ENCODE measurements around the gene BACH2.

BACH2 gene

DNA sequence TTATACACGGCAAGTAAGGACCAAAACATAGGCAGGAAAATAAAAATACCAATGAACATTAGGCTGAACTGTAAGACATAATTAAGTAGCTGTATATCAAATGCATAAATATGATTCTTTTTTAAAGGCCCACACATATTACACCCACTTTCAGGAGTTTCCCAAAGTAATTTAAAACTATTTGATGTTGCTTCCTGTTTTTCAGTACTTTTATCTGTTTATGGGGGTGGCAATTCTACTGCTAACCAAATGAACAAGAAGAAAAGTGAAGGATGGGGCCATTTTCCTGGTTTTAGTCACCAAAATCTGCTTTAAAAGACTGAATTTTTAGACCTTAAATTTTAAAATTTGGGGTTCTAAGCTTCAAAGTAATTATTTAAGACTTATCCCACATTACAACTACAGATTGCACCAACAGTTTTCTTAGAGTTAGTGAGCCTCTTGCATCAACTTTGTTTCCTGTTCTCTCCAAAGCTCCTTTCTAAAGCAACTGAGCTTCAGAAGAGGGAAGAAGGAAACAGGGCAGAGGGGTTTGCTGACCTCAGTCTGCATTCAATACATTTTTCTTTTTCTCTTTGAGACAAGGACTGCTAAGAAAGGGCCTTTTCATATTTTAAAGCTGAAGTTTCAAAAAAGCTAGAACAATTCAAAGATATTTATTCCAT lies 191.0 kb downstream of the BACH2 start:
- H3K4me3 ChIP-seq (ENCODE audit: low read depth, low read length): no peak overlapping the region
- TF ChIP-seq, protein P1, sequence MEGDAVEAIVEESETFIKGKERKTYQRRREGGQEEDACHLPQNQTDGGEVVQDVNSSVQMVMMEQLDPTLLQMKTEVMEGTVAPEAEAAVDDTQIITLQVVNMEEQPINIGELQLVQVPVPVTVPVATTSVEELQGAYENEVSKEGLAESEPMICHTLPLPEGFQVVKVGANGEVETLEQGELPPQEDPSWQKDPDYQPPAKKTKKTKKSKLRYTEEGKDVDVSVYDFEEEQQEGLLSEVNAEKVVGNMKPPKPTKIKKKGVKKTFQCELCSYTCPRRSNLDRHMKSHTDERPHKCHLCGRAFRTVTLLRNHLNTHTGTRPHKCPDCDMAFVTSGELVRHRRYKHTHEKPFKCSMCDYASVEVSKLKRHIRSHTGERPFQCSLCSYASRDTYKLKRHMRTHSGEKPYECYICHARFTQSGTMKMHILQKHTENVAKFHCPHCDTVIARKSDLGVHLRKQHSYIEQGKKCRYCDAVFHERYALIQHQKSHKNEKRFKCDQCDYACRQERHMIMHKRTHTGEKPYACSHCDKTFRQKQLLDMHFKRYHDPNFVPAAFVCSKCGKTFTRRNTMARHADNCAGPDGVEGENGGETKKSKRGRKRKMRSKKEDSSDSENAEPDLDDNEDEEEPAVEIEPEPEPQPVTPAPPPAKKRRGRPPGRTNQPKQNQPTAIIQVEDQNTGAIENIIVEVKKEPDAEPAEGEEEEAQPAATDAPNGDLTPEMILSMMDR (IDR thresholded peaks at IDR 0.05; ENCODE audit: insufficient read depth, low read depth, low read length, missing control alignments): no peak
- no peak for DNase-seq (ENCODE audit: low read depth)

DNA sequence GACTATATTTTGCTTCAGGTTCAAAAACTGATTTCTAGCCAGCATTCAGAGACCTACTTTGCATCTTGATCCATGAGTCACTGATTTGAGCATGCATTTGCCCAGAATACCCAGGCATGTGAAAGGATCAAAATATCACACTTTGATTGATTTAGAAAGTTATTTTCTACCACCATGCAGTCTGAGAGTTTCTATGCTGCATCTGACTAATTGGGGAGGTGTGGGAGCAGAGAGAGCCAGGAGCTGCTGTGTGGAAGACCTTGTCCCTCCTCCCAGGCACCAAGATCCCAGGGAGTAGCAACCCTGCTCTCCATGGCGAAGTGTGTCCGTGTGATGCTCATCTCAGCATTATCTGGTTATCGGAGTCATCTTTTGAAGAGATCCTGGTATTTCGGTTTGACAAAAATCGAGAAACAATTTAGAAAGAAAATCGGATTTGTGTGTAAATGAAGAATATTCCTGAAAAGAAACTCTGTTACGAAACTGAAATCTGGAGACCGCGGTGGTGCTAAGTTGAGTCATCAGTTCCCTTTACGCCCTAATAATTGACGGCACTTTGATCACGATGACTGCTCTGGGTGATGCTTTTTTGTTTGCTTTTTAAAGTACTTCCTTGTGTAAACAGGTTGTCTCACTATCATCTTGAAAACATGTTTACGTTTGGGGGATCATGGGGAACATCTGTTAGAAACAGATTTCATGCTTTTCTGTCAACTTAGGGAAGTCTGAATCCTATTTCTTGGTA lies 193.4 kb downstream of the BACH2 start:
- DNase-seq (ENCODE audit: low read depth): peak; percentile 82
- TF ChIP-seq, protein P1 (IDR thresholded peaks at IDR 0.05; ENCODE audit: insufficient read depth, low read depth, low read length, missing control alignments): no peak

DNA sequence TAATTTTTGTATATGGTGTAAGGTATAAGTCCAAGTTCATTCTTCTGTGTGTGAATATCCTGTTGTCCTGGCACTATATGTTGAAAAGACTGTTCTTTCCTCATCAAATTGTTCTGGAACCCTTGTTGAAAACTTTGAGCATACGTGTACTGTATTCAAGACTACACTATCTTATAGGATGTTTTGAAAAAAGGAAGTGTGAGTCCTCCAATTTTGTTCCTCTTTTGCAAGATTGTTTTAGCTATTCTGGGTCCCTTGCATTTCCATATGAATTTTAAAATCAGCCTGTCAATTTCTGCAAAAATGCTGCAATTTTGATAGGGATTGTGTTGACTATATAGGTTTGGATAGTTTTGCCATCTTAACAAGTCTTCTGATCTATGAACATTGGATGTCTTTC lies 195.2 kb downstream of the BACH2 start:
- DNase-seq (ENCODE audit: low read depth): no peak
- TF ChIP-seq, protein P1 (IDR thresholded peaks at IDR 0.05; ENCODE audit: insufficient read depth, low read depth, low read length, missing control alignments): no peak
- no peak overlapping the region for H3K4me3 ChIP-seq (ENCODE audit: low read depth, low read length)

More for the DNA sequence above, 193.4 kb downstream of the BACH2 start:
- peak overlapping the region; percentile 29; the same call in 1 of the 2 replicates for H3K4me3 ChIP-seq (ENCODE audit: low read depth, low read length)

DNA sequence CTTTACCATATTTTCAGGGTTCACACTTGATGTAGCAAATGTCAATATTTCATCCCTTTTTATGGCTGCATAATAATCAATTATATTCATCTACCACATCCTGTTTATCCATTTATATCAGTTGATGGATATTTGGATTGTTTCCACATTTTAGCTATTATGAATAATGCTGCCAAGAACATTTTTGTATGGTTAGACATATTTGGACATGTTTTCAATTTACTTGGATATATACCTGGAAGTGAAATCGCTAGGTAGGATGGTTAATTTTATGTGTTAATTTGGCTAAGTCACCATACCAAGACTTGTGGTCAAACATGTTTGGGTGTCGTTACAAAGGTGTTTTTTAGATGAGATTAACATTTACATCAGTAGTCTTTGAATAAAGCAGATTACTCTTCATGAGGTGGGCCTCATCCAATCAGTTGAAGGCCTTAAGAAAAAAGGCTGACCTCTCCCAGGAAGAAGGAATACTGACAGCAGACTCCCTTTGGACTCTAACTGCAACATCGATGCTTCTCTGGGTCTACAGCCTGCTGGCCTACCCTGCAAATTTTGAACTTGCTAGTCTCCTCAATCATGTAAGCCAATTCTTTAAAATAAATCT lies 196.5 kb downstream of the BACH2 start:
- H3K4me3 ChIP-seq (ENCODE audit: low read depth, low read length): no peak overlapping the region
- DNase-seq (ENCODE audit: low read depth): no peak
- TF ChIP-seq, protein P1 (IDR thresholded peaks at IDR 0.05; ENCODE audit: insufficient read depth, low read depth, low read length, missing control alignments): no peak

DNA sequence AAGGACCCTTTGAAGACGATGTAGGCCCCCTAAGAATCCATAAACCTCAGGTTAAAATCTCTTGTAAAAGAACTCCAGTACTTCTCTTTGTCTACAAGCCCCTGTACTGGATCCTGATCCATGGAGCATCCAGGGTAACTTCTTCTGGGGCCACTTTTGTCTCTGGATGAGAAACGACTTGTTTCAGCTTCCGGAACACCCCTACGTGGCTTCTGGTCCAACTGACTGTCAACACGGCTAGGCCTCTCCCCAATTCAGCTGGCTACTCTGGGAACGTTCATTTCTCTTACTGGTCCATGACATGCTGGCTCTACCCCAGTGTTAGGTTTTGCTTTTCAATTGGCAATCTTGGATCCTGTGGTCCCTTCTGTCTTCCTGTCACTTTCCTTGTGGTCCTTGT lies 198.0 kb downstream of the BACH2 start:
- TF ChIP-seq, protein P1 (IDR thresholded peaks at IDR 0.05; ENCODE audit: insufficient read depth, low read depth, low read length, missing control alignments): no peak
- DNase-seq (ENCODE audit: low read depth): no peak
- H3K4me3 ChIP-seq (ENCODE audit: low read depth, low read length): no peak overlapping the region

DNA sequence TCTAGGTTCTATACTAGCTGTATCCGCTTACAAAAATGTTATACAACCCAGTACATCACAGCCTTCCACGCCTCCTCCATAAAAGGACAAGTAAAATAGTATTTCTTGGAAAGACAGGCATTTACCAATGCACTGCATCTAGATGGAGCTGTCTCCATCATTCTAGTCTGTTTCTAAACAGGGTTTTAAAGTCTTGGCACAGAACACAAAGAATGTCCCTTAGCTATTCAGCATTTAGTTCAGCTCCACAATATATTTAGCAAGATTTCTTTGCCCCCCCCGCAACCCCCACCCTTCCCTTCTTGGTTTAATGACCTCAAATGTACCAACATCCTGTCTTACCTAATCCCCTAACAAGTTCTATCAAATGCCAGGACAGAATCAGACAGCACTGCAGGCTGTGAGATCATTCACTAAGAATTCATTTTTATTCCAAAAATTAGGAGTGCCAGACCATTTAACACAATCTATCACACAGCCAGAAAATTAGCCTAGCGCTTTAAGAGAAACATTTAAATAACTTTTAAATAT lies 198.6 kb downstream of the BACH2 start:
- no peak for DNase-seq (ENCODE audit: low read depth)
- no peak overlapping the region for H3K4me3 ChIP-seq (ENCODE audit: low read depth, low read length)
- TF ChIP-seq, protein P1 (IDR thresholded peaks at IDR 0.05; ENCODE audit: insufficient read depth, low read depth, low read length, missing control alignments): no peak
